H9 (cell line): ENCODE results near the gene ERI3. TPM values are rescaled to one million over a fixed set of nuclear protein-coding genes. Genes with fewer than 3 reads are reported as not detected.
A peak's percentile ranks its signal among the peaks of the same experiment; 100 is the strongest.

ENCODE experiments used
- DNase-seq: peaks from one replicate; pipeline ENCODE4 v3.0.0-alpha.2; 2017
- H2AFZ ChIP-seq: one replicate; pipeline ENCODE4 v1.6.1; 2013; ENCODE audit warnings: mild to moderate bottlenecking, low read length, control low read depth, moderate library complexity
- H2AK5ac ChIP-seq: 2 replicates; pipeline ENCODE4 v1.6.1; 2013; ENCODE audit warnings: low read length, control low read depth, mixed read lengths; ENCODE audit not compliant: insufficient read length
- H2BK120ac ChIP-seq: one replicate; pipeline ENCODE4 v1.6.1; 2013; ENCODE audit warnings: low read depth, mild to moderate bottlenecking, low read length, control low read depth, inconsistent platforms; ENCODE audit not compliant: poor library complexity, severe bottlenecking
- H2BK12ac ChIP-seq: 2 replicates; pipeline ENCODE4 v1.6.1; 2013; ENCODE audit warnings: low read length, control low read depth, mixed read lengths, low read depth; ENCODE audit not compliant: insufficient read length
- H2BK15ac ChIP-seq: 2 replicates; pipeline ENCODE4 v1.6.1; 2013; ENCODE audit warnings: low read depth, low read length, control low read depth
- H2BK20ac ChIP-seq: one replicate; pipeline ENCODE4 v1.6.1; 2013; ENCODE audit warnings: low read depth, mild to moderate bottlenecking, low read length, control low read depth, inconsistent platforms; ENCODE audit not compliant: poor library complexity, severe bottlenecking
- H2BK5ac ChIP-seq: 2 replicates; pipeline ENCODE4 v1.6.1; 2013; ENCODE audit warnings: low read length, control low read depth, mixed read lengths; ENCODE audit not compliant: insufficient read length
- H3K14ac ChIP-seq: 2 replicates; pipeline ENCODE4 v1.6.1; 2013; ENCODE audit warnings: low read length, control low read depth; ENCODE audit not compliant: insufficient read depth
- H3K18ac ChIP-seq: 2 replicates; pipeline ENCODE4 v1.6.1; 2013; ENCODE audit warnings: low read depth, mild to moderate bottlenecking, mixed read lengths, low read length, control low read depth; ENCODE audit not compliant: insufficient read length
- H3K23ac ChIP-seq: 2 replicates; pipeline ENCODE4 v1.6.1; 2013; ENCODE audit warnings: low read length, control low read depth, mixed read lengths, low read depth; ENCODE audit not compliant: insufficient read length
- H3K23me2 ChIP-seq: 2 replicates; pipeline ENCODE4 v1.6.1; 2013; ENCODE audit warnings: low read depth, mild to moderate bottlenecking, mixed read lengths, low read length, control low read depth; ENCODE audit not compliant: insufficient read length, poor library complexity, severe bottlenecking
- H3K27ac ChIP-seq: 2 replicates; pipeline ENCODE4 v1.5.1; 2013; ENCODE audit warnings: low read length, control low read depth, mixed read lengths, low read depth; ENCODE audit not compliant: insufficient read length
- H3K27me3 ChIP-seq: 2 replicates; pipeline ENCODE4 v1.6.1; 2013; ENCODE audit warnings: low read length, control low read depth, inconsistent platforms; ENCODE audit not compliant: insufficient read depth
- H3K4ac ChIP-seq: 2 replicates; pipeline ENCODE4 v1.6.1; 2013; ENCODE audit warnings: low read depth, mild to moderate bottlenecking, control low read depth, inconsistent platforms, low read length, moderate library complexity
- H3K4me1 ChIP-seq: 2 replicates; pipeline ENCODE4 v1.6.1; 2013; ENCODE audit warnings: low read length, control low read depth, inconsistent platforms; ENCODE audit not compliant: insufficient read depth
- H3K4me2 ChIP-seq: 2 replicates; pipeline ENCODE4 v1.6.1; 2013; ENCODE audit warnings: low read length, control low read depth, mixed read lengths; ENCODE audit not compliant: insufficient read length, insufficient read depth
- H3K56ac ChIP-seq: 2 replicates; pipeline ENCODE4 v1.6.1; 2013; ENCODE audit warnings: low read depth, mild to moderate bottlenecking, mixed read lengths, low read length, control low read depth; ENCODE audit not compliant: insufficient read length
- H3K79me1 ChIP-seq: 2 replicates; pipeline ENCODE4 v1.6.1; 2013; ENCODE audit warnings: low read depth, mild to moderate bottlenecking, moderate library complexity, low read length, control low read depth, inconsistent platforms; ENCODE audit not compliant: insufficient read depth, poor library complexity, severe bottlenecking
- H3K79me2 ChIP-seq: 2 replicates; pipeline ENCODE4 v1.6.1; 2013; ENCODE audit warnings: low read length, control low read depth, inconsistent platforms; ENCODE audit not compliant: insufficient read depth
- H3K9ac ChIP-seq: 2 replicates; pipeline ENCODE4 v1.6.1; 2013; ENCODE audit warnings: low read length, control low read depth, mixed read lengths; ENCODE audit not compliant: insufficient read length; ENCODE audit errors: extremely low read depth
- H3K9me3 ChIP-seq: one replicate; pipeline ENCODE4 v1.6.1; 2013; ENCODE audit warnings: low read depth, low read length, inconsistent platforms; ENCODE audit not compliant: control insufficient read depth
- H3T11ph ChIP-seq: one replicate; pipeline ENCODE4 v1.6.1; 2013; ENCODE audit warnings: mild to moderate bottlenecking, low read length, control low read depth, inconsistent platforms
- H4K20me1 ChIP-seq: one replicate; pipeline ENCODE4 v1.6.1; 2013; ENCODE audit not compliant: control insufficient read depth, insufficient read length, insufficient read depth
- H4K5ac ChIP-seq: 2 replicates; pipeline ENCODE4 v1.6.1; 2013; ENCODE audit warnings: low read depth, mild to moderate bottlenecking, mixed read lengths, low read length, control low read depth; ENCODE audit not compliant: insufficient read length
- H4K8ac ChIP-seq: replicated peaks from 2 replicates; pipeline ENCODE4 v1.6.1; 2013; ENCODE audit warnings: low read length, control low read depth, mixed read lengths, low read depth; ENCODE audit not compliant: insufficient read length
- H4K91ac ChIP-seq: 2 replicates; pipeline ENCODE4 v1.6.1; 2013; ENCODE audit warnings: low read depth, mild to moderate bottlenecking, moderate library complexity, mixed read lengths, low read length, control low read depth; ENCODE audit not compliant: insufficient read length
- H3K27ac Mint-ChIP-seq, 3 experiments: 2 replicates in 2 of 3; 3 replicates in 1 of 3; pipeline ENCODE4 v1.8.0; 2020 to 2021; ENCODE audit warnings: mixed read lengths in 3 of 3, mild to moderate bottlenecking in 1 of 3, moderate library complexity in 1 of 3
- H3K27me3 Mint-ChIP-seq: 2 replicates; pipeline ENCODE4 v1.8.0; 2021; ENCODE audit warnings: low read depth, mild to moderate bottlenecking, moderate library complexity, mixed read lengths
- H3K36me3 Mint-ChIP-seq, 3 experiments: 2 replicates in 2 of 3; 3 replicates in 1 of 3; pipeline ENCODE4 v1.8.0; 2020 to 2021; ENCODE audit warnings: low read depth in 3 of 3, mixed read lengths in 3 of 3; ENCODE audit not compliant: insufficient read depth in 1 of 3
- H3K4me1 Mint-ChIP-seq, 2 experiments: 2 replicates each; pipeline ENCODE4 v1.8.0; 2020; ENCODE audit warnings: mixed read lengths in 2 of 2
- H3K4me3 Mint-ChIP-seq, 2 experiments: 2 replicates in 1 of 2; 3 replicates in 1 of 2; pipeline ENCODE4 v1.8.0; 2020 to 2021; ENCODE audit warnings: mild to moderate bottlenecking in 2 of 2, mixed read lengths in 2 of 2, moderate library complexity in 1 of 2
- H3K9me3 Mint-ChIP-seq, 2 experiments: 2 replicates in 1 of 2; 3 replicates in 1 of 2; pipeline ENCODE4 v1.8.0; 2020; ENCODE audit warnings: mild to moderate bottlenecking in 2 of 2, mixed read lengths in 2 of 2, moderate library complexity in 1 of 2
- WGBS: extraction: QIAGEN DNeasy Blood & Tissue Kit; methylation state at CpG from one replicate; pipeline ENCODE4 v1.1.7; 2013; ENCODE audit warnings: missing lambda C conversion rate, low lambda C conversion rate, mixed read lengths; ENCODE audit not compliant: insufficient read length; ENCODE audit errors: extremely low coverage; 5-methylcytosine and 5-hydroxymethylcytosine counted together
- total RNA-seq: library from RNA; stranded (reverse); gene quantifications from 2 replicates; pipeline ENCODE4 v1.2.1, GENCODE V29; 2021
- TF ChIP-seq, protein P1 (sequence below): fragments of 200-600 bp; sonication (generic); conservative IDR thresholded peaks from 3 replicates; pipeline ENCODE4 v1.8.0; 2021; ENCODE audit warnings: antibody characterized with exemption, mild to moderate bottlenecking

ERI3 gene
- total RNA-seq, 1 experiment from 2014 or later, result 61.6 TPM

DNA sequence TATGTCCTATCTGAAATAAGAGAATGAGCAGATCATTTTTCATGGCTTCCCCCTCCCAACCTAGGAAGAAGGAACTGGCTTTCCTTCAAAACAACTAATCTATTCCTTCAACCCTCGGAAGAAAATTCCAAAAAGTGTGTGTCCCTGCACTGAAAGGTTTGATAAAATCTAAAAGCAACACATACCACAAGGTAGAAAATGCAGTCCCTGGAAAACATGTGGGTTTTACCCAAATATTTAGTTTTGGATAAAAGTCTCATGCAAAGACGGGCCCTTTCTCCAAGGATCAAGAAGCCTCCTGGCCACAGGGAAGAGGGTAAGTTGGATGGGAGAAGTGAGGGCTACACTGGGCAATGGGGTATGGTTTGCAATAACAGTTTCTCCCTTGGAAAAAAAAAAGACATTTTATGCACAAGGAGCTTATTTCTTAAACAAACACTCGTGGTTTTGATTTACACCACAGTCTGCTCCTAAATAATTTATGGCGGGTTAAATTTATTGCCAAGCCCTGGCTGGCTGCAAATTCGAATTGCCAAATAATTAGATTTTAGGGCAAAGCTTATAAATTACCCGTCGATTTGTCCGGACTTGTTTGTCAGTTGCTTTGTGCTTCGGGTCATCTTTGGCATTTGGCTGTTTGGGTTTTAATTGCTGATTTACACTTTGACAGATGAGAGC, 28.9 kb downstream of the ERI3 start:
- H2BK12ac ChIP-seq, result no peak overlapping the region
- no peak overlapping the region for H2AFZ ChIP-seq
- no peak overlapping the region for H2BK5ac ChIP-seq
- WGBS, result no CpG with 5 or more reads among the region's 9 CpGs
- no peak overlapping the region for H3K56ac ChIP-seq
- no peaks in the 10 kb centered on the region for H3K9me3 Mint-ChIP-seq
- no peaks in the 10 kb centered on the region for H3K23me2 ChIP-seq
- no peak overlapping the region for H3K18ac ChIP-seq
- peak overlapping the region in 1 of 3 experiments; percentile 13; a peak in 1 of 7 replicates for H3K27ac Mint-ChIP-seq
- H2BK15ac ChIP-seq, result no peak overlapping the region
- no peaks in the 10 kb centered on the region for H3K79me2 ChIP-seq
- H2BK120ac ChIP-seq, result no peak overlapping the region
- peaks cover 15% of the 10 kb centered on the region for H3K4me1 ChIP-seq
- no peak overlapping the region for H3K27ac ChIP-seq
- H3K27me3 ChIP-seq, result no peaks in the 10 kb centered on the region
- no peak overlapping the region for H3K4me2 ChIP-seq
- H3K4ac ChIP-seq, result no peak overlapping the region
- peaks cover 26 to 33% of the 10 kb centered on the region in 2 experiments for H3K4me1 Mint-ChIP-seq
- H4K91ac ChIP-seq, result no peak overlapping the region
- TF ChIP-seq, protein P1, sequence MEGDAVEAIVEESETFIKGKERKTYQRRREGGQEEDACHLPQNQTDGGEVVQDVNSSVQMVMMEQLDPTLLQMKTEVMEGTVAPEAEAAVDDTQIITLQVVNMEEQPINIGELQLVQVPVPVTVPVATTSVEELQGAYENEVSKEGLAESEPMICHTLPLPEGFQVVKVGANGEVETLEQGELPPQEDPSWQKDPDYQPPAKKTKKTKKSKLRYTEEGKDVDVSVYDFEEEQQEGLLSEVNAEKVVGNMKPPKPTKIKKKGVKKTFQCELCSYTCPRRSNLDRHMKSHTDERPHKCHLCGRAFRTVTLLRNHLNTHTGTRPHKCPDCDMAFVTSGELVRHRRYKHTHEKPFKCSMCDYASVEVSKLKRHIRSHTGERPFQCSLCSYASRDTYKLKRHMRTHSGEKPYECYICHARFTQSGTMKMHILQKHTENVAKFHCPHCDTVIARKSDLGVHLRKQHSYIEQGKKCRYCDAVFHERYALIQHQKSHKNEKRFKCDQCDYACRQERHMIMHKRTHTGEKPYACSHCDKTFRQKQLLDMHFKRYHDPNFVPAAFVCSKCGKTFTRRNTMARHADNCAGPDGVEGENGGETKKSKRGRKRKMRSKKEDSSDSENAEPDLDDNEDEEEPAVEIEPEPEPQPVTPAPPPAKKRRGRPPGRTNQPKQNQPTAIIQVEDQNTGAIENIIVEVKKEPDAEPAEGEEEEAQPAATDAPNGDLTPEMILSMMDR, result no peak
- H2AK5ac ChIP-seq, result no peak overlapping the region
- H2BK20ac ChIP-seq, result no peak overlapping the region
- no peak for DNase-seq
- no peaks in the 10 kb centered on the region for H3K27me3 Mint-ChIP-seq
- no peaks in the 10 kb centered on the region for H3K9me3 ChIP-seq
- H4K20me1 ChIP-seq, result no peaks in the 10 kb centered on the region
- no peaks in the 10 kb centered on the region for H3K79me1 ChIP-seq
- H3K14ac ChIP-seq, result no peak overlapping the region
- H3K23ac ChIP-seq, result no peak overlapping the region
- peaks cover 3 to 15% (median 4%) of the 10 kb centered on the region in 3 experiments; a peak in 5 of 7 replicates for H3K36me3 Mint-ChIP-seq
- no peak overlapping the region for H4K5ac ChIP-seq
- H3K9ac ChIP-seq, result no peak overlapping the region
- H3T11ph ChIP-seq, result no peak overlapping the region
- no peak overlapping the region for H4K8ac ChIP-seq
- H3K4me3 Mint-ChIP-seq, result no peak overlapping the region
